A673 (cell line): Measurements from ENCODE around the gene EEPD1. TPM values are rescaled to one million over a fixed set of nuclear protein-coding genes. Genes with fewer than 3 reads are reported as not detected.

Source experiments
- BruUV-seq: library from RNA; stranded (reverse); fragments of 400-500 nt; replicated peaks from 2 replicates; lab custom pipeline; 2021; lab: Mats Ljungman, UMichigan
- CTCF ChIA-PET: fragments of 300-600 bp; sonication (Branson Sonifier 250); formaldehyde crosslinking; loops from one replicate; lab custom pipeline; 2022; ENCODE audit warnings: antibody characterized with exemption; lab: Charles Lee
- POLR2A ChIA-PET: fragments of 300-600 bp; sonication (Branson Sonifier 250); formaldehyde crosslinking; loops from one replicate; lab custom pipeline; 2022; ENCODE audit warnings: antibody characterized with exemption; ENCODE audit not compliant: low non-redundant PET; lab: Charles Lee
- DNase-seq: peaks from one replicate; pipeline ENCODE4 v3.0.0-alpha.2; 2015; ENCODE audit warnings: low spot score
- H3K27ac ChIP-seq: fragments of 200-600 bp; sonication (generic); 2 replicates; pipeline ENCODE4 v1.5.1; 2016; ENCODE audit warnings: mixed run types, low read depth, mild to moderate bottlenecking, mixed read lengths, antibody characterized with exemption, low read length; ENCODE audit not compliant: poor library complexity, severe bottlenecking
- H3K27me3 ChIP-seq: fragments of 200-600 bp; sonication (generic); replicated peaks from 2 replicates; pipeline ENCODE4 v1.6.1; 2017; ENCODE audit warnings: mixed run types, low read depth, mild to moderate bottlenecking, mixed read lengths, antibody characterized with exemption, low read length; ENCODE audit not compliant: insufficient read depth, poor library complexity
- H3K36me3 ChIP-seq: fragments of 200-600 bp; sonication (generic); 2 replicates; pipeline ENCODE4 v1.6.1; 2016; ENCODE audit warnings: mixed run types, mild to moderate bottlenecking, mixed read lengths, antibody characterized with exemption, low read length; ENCODE audit not compliant: insufficient read depth, poor library complexity, severe bottlenecking
- H3K4me1 ChIP-seq: fragments of 200-600 bp; sonication (generic); 2 replicates; pipeline ENCODE4 v1.6.1; 2017; ENCODE audit warnings: mixed run types, mild to moderate bottlenecking, mixed read lengths, antibody characterized with exemption, low read length; ENCODE audit not compliant: insufficient read depth, poor library complexity, severe bottlenecking
- H3K4me3 ChIP-seq: fragments of 200-600 bp; sonication (generic); 2 replicates; pipeline ENCODE4 v1.5.1; 2016; ENCODE audit warnings: low read depth, mixed run types, mild to moderate bottlenecking, mixed read lengths, low read length; ENCODE audit not compliant: poor library complexity, severe bottlenecking
- H3K9me3 ChIP-seq: fragments of 200-600 bp; sonication (generic); 2 replicates; pipeline ENCODE4 v1.6.1; 2016; ENCODE audit warnings: mixed run types, low read depth, mild to moderate bottlenecking, mixed read lengths, antibody characterized with exemption, low read length; ENCODE audit not compliant: poor library complexity, severe bottlenecking
- CTCF ChIP-seq: fragments of 300-800, 200-600 bp; sonication (generic); conservative IDR thresholded peaks from 2 replicates; pipeline ENCODE4 v1.5.1; 2017; ENCODE audit warnings: low read depth, mild to moderate bottlenecking, antibody characterized with exemption, low read length, moderate library complexity, mixed read lengths
- EZH2 ChIP-seq: fragments of 200-600 bp; sonication (generic); IDR thresholded peaks from 2 replicates; pipeline ENCODE4 v1.6.1; 2017; ENCODE audit warnings: borderline replicate concordance, low read depth, mild to moderate bottlenecking, mixed read lengths, antibody characterized with exemption, low read length; ENCODE audit not compliant: poor library complexity, severe bottlenecking
- intact Hi-C: fragments of 100-400 bp; cut with micrococcal nuclease; formaldehyde crosslinking; loops from one replicate; pipeline ENCODE4 v1.10.0; 2022; ENCODE audit not compliant: unreplicated experiment
- total RNA-seq: library from RNA; stranded (reverse); gene quantifications from 2 replicates; pipeline ENCODE4 v1.2.3, GENCODE V29; 2021

Gene EEPD1
- total RNA-seq, 1 experiment from 2014 or later: 2.5 TPM

GRCh38 chr7:36311539-36311938 is 158.5 kb downstream of the EEPD1 start:
- no peaks in the 10 kb centered on the region for H3K9me3 ChIP-seq
- BruUV-seq: no TSS peak
- ChIA-PET CTCF (no interaction called here), POLR2A (no interaction called here)
- peaks cover 7% of the 10 kb centered on the region for H3K4me1 ChIP-seq
- TF ChIP-seq CTCF: no peak
- no peak for TF ChIP-seq EZH2
- DNase-seq: no peak
- no peaks in the 10 kb centered on the region for H3K27me3 ChIP-seq
- H3K4me3 ChIP-seq: no peak overlapping the region
- intact Hi-C loops: no loop called here
- H3K27ac ChIP-seq: no peak overlapping the region
- H3K36me3 ChIP-seq: no peaks in the 10 kb centered on the region

DNA sequence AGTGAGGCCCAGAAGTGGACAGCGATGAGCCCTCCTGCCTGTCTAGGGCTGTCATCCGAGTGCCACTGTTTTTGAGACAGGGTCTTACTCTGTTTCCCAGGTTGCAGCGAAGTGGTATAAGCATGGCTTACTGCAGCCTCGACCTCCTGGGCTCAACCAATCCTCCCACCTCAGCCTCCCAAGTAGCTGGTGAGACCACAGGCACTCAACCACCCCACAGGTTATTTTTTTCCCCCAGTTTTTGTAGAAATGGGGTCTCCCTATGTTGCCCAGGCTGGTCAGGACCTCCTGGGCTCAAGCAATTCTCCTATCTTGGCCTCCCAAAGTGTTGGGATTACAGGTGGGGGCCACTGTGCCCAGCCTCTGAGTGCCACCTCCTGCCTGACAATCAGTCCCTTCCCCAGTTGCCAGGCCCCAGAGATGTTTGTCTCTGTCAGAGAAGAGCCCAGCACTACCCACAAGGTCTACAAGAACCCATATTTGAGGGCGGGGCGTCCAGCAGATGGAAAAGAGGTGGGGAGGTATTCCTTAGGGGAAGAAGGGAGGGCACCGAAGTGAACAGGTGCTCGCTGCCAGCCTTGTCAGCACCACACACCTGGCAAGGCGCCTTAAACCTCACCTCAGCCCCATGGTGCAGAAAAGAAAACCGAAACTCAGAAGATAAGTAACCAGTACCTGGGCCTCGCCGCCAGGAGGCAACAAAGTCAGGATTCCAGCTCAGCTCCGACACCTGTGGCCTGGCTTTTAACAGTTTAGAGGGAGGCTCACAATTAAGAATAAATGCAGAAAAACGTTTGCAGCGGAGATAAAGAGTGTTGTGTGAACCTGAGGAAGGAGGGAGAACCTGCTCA is 159.2 kb downstream of the EEPD1 start:
- DNase-seq: no peak
- ChIA-PET POLR2A (no interaction called here), CTCF (no interaction called here)
- Histone ChIP-seq H3K4me1 (peaks cover 11% of the 10 kb centered on the region), H3K4me3 (no peak overlapping the region), H3K9me3 (no peaks in the 10 kb centered on the region), H3K36me3 (no peaks in the 10 kb centered on the region), H3K27me3 (no peaks in the 10 kb centered on the region), H3K27ac (no peak overlapping the region)
- TF ChIP-seq CTCF: no peak
- TF ChIP-seq EZH2: no peak
- intact Hi-C loops: no loop called here
- no TSS peak for BruUV-seq

DNA sequence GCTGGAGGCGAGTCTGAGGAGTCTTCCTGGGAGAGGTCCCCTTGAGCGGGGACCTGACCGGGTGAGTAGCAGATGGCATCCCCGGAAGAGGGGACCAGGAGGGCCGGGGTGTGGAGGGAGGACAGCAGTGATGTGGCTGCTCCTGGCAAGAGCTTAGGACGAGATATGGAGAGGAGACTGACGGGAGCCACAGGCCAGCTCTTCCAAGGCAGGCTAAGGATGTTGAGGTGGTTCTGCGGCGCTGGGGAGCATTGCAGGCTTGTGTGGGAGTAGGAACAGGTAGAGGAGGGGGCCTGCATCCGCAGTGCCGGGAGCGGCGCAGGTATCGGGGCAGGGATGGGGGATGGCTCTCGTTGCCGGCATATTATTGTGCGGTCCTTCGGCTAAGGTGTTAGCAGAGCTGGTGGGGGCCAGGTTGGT is 159.9 kb downstream of the EEPD1 start:
- BruUV-seq: no TSS peak
- H3K27me3 ChIP-seq: no peaks in the 10 kb centered on the region
- DNase-seq: no peak

More for the DNA sequence above, 159.9 kb downstream of the EEPD1 start:
- ChIA-PET POLR2A (interaction anchor here (0.6 kb wide), 1 partner anchor 180 kb away, joined by 3 read pairs; no protein-coding TSS in a partner anchor), CTCF (interaction anchor here (0.6 kb wide), 1 partner anchor 181 kb away, joined by 3 read pairs; no protein-coding TSS in a partner anchor)
- Histone ChIP-seq H3K4me1 (peaks cover 17% of the 10 kb centered on the region), H3K36me3 (no peaks in the 10 kb centered on the region), H3K4me3 (no peak overlapping the region), H3K9me3 (no peaks in the 10 kb centered on the region), H3K27ac (no peak overlapping the region)
- TF ChIP-seq EZH2 (no peak), CTCF (no peak)
- intact Hi-C loops: no loop called here
